Activated CD8-positive, alpha-beta T cell treated with anti-CD3 and anti-CD28 coated beads for 36 hours (primary cell): ENCODE results near the gene PRKACB. TPM values are rescaled to one million over a fixed set of nuclear protein-coding genes. Genes with fewer than 3 reads are reported as not detected.
"Not testable (repeated sequence)": the region's sequence is repeated elsewhere in the genome, so short reads cannot be mapped to it uniquely, and the experiment has no call there.

Source experiments
- ATAC-seq: fragments of 200-7000 bp; cut with Tn5 transposase; one replicate; pipeline ENCODE4 v1.10.0; 2021; ENCODE audit warnings: mild to moderate bottlenecking, moderate library complexity
- CTCF ChIA-PET: fragments of 350-600 bp; sonication (Branson Sonifier 250); formaldehyde crosslinking; loops from one replicate; lab custom pipeline; 2021; ENCODE audit warnings: antibody characterized with exemption; lab: Charles Lee
- POLR2A ChIA-PET: fragments of 350-600 bp; sonication (Branson Sonifier 250); formaldehyde crosslinking; loops from one replicate; lab custom pipeline; 2021; ENCODE audit warnings: antibody characterized with exemption; lab: Charles Lee
- DNase-seq: peaks from one replicate; pipeline ENCODE4 v3.0.0-alpha.2; 2020
- H3K27ac Mint-ChIP-seq: one replicate; pipeline ENCODE4 v1.8.0; 2021; ENCODE audit warnings: mild to moderate bottlenecking, mixed read lengths
- H3K27me3 Mint-ChIP-seq: one replicate; pipeline ENCODE4 v1.8.0; 2021; ENCODE audit warnings: mixed read lengths
- H3K36me3 Mint-ChIP-seq: one replicate; pipeline ENCODE4 v1.8.0; 2021; ENCODE audit warnings: low read depth, mixed read lengths
- H3K4me1 Mint-ChIP-seq: one replicate; pipeline ENCODE4 v1.8.0; 2021; ENCODE audit warnings: low read depth, mixed read lengths
- H3K4me3 Mint-ChIP-seq: one replicate; pipeline ENCODE4 v1.8.0; 2021; ENCODE audit warnings: mild to moderate bottlenecking, moderate library complexity, mixed read lengths
- H3K9me3 Mint-ChIP-seq: one replicate; pipeline ENCODE4 v1.8.0; 2021; ENCODE audit warnings: mixed read lengths
- CTCF ChIP-seq: fragments of 200-600 bp; IDR thresholded peaks from one replicate; pipeline ENCODE4 v1.8.0; 2022; ENCODE audit warnings: antibody characterized with exemption, mild to moderate bottlenecking
- intact Hi-C: fragments of 100-400 bp; cut with micrococcal nuclease; formaldehyde crosslinking; loops from one replicate; pipeline ENCODE4 v1.10.0; 2022
- total RNA-seq, 2 experiments: library from RNA; stranded (reverse); gene quantifications; one replicate each; pipeline ENCODE4 v1.2.3, GENCODE V29; 2021

Gene PRKACB
- total RNA-seq, 2 experiments from 2014 or later, result 39.9 to 44.7 TPM

GRCh38 chr1:84282780-84283333 lies 138.8 kb downstream of the PRKACB start:
- no peak for DNase-seq
- no peak for TF ChIP-seq CTCF
- POLR2A ChIA-PET, result interaction anchor here (0.6 kb wide), 1 partner anchor 73 kb away, joined by 3 read pairs; no protein-coding TSS in a partner anchor
- Mint-ChIP-seq H3K4me1 (no peaks in the 10 kb centered on the region), H3K27ac (no peak overlapping the region), H3K27me3 (peaks cover 2% of the 10 kb centered on the region), H3K36me3 (peaks cover 4% of the 10 kb centered on the region), H3K4me3 (no peak overlapping the region), H3K9me3 (peaks cover 15% of the 10 kb centered on the region)
- intact Hi-C loops, result no loop called here
- no peak for ATAC-seq
- CTCF ChIA-PET, result no interaction called here

DNA sequence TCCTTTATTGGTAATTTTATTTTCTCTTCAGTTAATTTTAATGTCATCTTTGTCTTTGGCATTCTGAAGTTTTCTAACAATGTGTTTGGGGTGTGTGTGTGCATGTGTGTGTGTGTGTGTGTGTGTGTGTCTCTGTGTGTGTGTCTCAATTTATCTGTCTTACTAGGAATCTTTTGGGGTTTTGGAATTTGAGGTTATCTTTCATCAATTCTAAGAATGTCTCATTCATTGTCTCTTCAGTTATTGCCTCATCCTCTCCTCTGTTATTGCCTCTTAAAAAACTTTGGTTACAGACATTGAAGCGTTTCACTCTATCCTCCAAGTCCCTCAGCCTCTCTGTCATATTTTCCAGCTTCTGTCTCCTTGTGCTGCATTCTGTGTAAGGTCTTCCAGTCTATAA lies 139.3 kb downstream of the PRKACB start:
- H3K27me3 Mint-ChIP-seq, result peaks cover 2% of the 10 kb centered on the region
- DNase-seq (no peak), ATAC-seq (no peak)
- H3K4me1 Mint-ChIP-seq, result no peaks in the 10 kb centered on the region
- peaks cover 4% of the 10 kb centered on the region for H3K36me3 Mint-ChIP-seq
- ChIA-PET CTCF (no interaction called here), POLR2A (no interaction called here)
- H3K27ac Mint-ChIP-seq, result no peak overlapping the region
- no peak for TF ChIP-seq CTCF
- H3K4me3 Mint-ChIP-seq, result no peak overlapping the region
- H3K9me3 Mint-ChIP-seq, result peaks cover 16% of the 10 kb centered on the region
- intact Hi-C loops, result no loop called here

- H3K27me3 Mint-ChIP-seq, result peaks cover 2% of the 10 kb centered on the region
- peaks cover 6% of the 10 kb centered on the region for H3K36me3 Mint-ChIP-seq
- ChIA-PET CTCF (interaction anchor here (0.9 kb wide), 1 partner anchor 63 kb away, joined by 3 read pairs; no protein-coding TSS in a partner anchor), POLR2A (interaction anchor here (0.6 kb wide), 1 partner anchor 140 kb away, joined by 3 read pairs; no protein-coding TSS in a partner anchor)
- intact Hi-C loops, result no loop called here
- no peaks in the 10 kb centered on the region for H3K4me1 Mint-ChIP-seq
- no peak for DNase-seq
- no peak for TF ChIP-seq CTCF
- ATAC-seq, result no peak
- H3K27ac Mint-ChIP-seq, result no peak overlapping the region
- H3K4me3 Mint-ChIP-seq, result no peak overlapping the region
- peaks cover 22% of the 10 kb centered on the region for H3K9me3 Mint-ChIP-seq
Measured at GRCh38 chr1:84286071-84286470, 142.0 kb downstream of the PRKACB start.

DNA sequence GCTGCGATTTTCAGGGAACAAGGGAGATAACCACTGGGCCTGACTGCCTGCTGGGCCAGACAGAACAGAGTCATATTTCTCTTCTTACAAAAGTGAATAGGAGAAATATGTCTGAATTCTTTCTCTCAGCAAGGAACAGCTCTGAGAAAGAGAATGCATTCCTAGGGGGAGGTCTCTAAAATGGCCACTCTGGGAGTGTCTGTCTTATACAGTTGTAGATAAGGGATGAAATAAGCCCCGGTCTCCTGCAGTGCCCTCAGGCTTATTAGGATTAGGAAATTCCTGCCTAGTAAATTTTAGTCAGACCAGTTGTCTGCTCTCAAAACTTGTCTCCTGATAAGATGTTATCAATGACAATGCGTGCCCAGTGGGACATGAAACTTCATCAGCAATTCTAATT lies 143.3 kb downstream of the PRKACB start:
- CTCF ChIA-PET, POLR2A ChIA-PET, DNase-seq, ATAC-seq, H3K27me3 Mint-ChIP-seq, intact Hi-C loops, H3K36me3 Mint-ChIP-seq, H3K27ac Mint-ChIP-seq, H3K4me1 Mint-ChIP-seq, H3K4me3 Mint-ChIP-seq: not testable (repeated sequence)
- peaks cover 22% of the 10 kb centered on the region for H3K9me3 Mint-ChIP-seq

Other genes starting within 250 kb of the PRKACB start
- gene TTLL7, start 145.1 kb upstream of the PRKACB start, total RNA-seq, result 1 to 10 TPM in 1 of 2 experiments, under 1 TPM in 1; 0.41 to 1.4 TPM
- 1 to 10 TPM in 1 of 2 experiments, under 1 TPM in 1; 0.67 to 1.2 TPM for gene SAMD13, start 157.4 kb downstream of the PRKACB start, total RNA-seq